ENCODE data around the gene OST4.
"Not testable (repeated sequence)": the region's sequence is repeated elsewhere in the genome, so short reads cannot be mapped to it uniquely, and the experiment has no call there.

OST4 gene

DNA sequence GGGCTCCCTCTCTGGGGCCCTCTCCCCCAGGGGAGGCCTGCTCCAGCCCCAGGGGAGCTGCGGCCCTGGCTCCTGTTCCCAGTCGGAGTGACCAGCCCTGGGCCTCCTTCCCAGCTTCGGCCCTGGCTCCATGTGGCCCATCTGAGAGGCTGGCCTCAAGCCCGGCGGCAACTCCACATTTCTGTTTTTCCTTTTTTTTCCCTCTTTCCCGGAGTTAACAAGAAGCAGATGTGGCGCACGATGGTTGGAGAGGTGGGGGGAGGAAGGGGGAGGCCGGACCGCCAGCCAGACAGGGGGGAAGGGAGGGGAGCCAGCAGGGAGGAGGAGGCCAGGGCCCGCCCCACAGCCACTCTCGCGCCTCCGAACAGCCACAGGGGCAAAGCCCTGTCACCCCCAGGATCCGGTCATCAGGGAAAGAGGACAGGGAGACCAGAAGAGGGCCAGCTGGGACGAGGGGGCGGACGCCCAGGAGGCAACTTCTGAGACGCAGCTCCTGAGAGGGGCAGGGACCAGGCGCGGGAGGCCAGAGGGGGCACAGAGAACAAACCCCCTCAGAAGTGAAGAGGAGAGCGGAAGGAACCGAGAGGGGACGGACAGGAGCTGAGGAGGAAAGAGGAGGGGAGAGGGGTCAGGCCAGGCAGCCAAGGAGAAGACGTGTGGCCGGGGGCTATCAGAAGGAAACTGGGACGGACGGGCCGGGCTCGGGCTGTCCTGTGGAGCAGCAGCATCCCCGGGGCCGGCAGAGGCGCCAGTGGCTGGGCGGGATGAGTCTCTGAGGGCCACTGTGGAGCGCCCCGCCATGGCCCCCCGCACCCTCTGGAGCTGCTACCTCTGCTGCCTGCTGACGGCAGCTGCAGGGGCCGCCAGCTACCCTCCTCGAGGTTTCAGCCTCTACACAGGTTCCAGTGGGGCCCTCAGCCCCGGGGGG is 7.1 kb upstream of the OST4 start, which contains the start of gene EMILIN1:
TSS of gene EMILIN1 (plus strand) at position 349 of the 928 bp plus-strand sequence. CDS start at position 800, 451 bp downstream.
- DNase-seq (ENCODE audit: low read depth), result no peak

DNA sequence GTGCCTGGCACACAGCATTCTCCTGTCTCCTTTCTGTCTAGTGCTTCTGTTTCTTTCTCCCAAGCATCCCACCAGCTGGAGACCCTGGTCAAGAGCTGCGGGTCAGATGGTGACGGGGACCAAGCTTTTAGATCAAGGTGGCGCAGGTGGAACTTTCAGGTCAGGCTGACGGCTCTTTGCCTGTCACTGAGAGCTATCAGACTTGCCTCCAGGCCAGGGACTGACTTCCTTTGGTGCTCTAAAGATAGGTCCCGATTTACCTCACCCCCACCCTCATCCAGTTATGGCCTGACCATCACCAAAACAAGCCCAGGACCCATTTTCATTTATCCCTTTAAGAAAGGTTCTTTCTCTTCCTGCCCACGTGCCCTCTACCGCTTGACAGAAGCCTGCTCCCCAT is 5.8 kb upstream of the OST4 start:
- DNase-seq (ENCODE audit: low read depth), result no peak

DNA sequence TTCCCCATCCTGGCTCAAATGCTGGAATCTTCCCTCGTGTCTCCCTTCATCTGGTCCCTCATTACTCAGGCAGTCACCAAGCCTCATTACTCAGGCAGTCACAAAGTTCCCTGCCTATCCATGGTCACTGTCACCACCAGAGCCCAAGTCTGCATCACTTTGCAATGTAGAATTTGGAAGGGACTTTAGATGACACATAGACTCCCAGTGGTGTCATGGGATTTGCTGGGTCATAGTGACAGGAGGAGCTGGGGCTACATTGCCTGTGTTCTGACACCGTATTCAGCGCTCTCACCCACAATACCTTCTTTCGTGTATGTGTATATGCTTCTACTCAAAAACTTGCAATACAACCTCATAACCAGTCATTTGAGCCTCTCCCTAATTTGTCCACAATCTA is 4.9 kb upstream of the OST4 start:
- DNase-seq (ENCODE audit: low read depth), result no peak

DNA sequence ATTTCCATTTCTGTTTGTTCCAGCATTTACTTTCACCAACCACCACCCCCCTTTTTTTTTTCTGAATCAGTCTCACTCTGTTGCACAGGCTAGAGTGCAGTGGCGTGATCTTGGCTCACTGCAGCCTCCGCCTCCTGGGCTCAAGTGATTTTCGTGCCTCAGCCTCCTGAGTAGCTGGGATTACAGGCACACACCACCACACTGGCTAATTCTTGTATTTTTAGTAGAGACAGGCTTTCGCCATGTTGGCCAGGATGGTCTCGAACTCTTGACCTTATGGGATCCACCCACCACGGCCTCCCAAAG is 4.1 kb upstream of the OST4 start:
- DNase-seq (ENCODE audit: low read depth), result not testable (repeated sequence)

DNA sequence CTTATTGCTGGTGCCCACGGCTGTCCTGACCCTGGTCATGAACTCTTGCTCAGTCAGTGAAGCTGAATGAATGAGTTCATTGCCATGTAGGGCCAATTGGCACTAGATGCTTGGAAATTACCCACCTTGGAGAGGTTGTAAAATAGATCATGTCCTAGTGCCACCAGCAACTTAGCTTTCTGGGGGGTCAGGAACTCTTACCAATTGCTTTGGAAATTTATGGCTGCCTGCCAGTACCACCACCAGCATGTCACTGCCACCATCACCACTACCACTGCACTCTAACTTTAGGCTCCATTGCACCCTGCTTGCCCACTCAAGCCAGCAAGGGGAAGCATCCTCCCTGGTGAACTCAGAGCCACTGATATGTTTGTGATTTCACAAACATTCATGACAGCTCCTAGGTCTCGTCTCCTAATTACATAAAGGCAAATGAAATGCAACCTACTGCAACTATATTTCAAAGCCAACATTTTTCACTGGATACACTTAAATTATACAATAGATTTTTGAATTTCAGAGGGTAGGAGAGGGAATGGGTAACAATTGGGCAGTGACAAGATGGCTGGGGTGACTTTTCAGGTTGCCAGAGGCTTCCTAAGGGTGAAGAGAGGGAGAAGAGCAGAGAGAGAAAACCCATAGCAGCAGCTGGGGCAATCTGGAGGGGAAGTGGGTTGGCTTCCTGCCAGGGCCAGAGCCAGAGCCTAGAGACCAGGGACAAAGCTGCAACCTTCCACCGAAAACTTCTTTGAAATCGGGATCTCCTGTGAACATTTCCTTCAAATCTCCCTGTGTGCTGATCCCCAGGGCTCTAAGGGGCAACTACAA is 3.5 kb upstream of the OST4 start:
- no peak for DNase-seq (ENCODE audit: low read depth)

DNA sequence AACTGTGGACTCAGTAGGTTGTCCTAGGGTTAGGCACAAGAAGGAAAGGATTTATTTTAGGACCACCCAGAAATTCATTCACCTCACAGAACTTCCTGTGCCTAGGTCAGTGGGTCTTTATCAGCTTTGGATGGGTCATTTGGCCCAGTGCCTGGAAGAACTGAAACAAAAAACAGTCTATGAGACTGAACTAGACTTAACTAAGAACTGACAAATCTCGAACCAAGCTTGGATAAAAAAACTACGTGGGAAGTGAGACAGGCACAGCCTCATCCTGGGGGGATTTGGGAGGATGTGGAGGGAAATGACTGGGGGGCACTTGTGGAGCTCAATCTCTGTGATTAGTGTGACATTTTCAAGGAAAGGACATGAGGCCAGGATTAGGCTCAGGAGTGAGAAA is 2.3 kb upstream of the OST4 start:
- no peak for DNase-seq (ENCODE audit: low read depth)

DNA sequence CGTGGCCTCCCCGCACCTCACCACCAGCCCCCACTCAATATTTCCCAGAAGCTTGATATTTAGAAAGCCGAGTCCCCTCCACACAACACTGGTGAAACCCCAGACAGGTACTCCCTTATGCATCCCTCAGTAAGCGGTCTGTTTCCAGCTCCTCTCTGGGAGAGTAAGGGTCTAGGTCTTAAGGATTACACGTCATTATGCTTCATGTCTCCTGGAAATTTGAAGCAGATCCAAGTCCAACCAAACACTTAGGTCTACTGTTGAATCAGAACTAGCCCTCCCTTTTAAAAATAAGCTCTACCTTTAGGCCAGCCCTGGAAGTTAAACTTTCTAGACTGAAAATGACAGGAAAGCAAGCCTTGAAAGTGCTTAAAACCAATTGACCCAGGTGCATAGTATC is 1.5 kb upstream of the OST4 start:
- no peak for DNase-seq (ENCODE audit: low read depth)

DNA sequence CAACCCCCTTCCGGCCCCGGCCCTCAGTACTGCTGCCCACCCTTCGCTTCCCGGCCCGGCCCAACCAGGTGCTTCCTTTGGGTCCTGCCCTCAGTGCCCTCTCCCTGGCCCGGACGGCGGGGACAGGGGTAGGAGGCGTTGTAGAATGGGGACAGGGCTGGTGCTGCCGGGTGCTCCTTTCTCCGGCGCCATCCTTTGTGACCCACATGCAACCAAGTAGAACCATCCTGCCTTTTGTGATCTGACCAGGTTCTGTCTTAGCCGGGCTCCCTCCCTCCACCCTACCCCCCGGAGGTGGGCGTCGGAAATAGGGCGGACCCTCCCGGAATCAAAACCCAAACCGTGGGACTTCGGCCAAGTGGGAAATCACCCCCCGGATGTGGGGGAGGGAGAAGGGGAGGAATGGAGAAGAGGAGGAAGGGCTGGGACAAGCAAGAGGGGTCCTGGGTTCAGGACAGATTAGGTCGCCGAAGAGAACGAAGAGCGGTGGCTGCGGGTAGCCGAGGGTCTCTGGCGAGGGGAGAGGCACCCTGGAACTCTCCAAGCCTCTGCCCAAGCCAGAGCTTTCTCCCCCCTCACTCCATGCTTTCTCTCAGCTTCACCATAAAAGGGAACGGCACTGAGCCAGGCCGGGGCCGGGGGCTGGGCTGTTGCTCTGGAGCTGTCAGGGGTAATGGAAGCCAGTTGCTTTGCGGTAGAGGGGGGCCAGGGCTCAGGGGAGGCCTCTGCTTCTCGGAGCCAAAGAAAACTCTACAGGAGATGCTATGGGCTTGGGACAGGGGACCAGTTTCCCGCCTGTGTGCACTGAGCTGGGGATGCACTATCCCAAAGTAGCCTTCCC is 756 bp upstream of the OST4 start:
- DNase-seq (ENCODE audit: low read depth), result no peak

DNA sequence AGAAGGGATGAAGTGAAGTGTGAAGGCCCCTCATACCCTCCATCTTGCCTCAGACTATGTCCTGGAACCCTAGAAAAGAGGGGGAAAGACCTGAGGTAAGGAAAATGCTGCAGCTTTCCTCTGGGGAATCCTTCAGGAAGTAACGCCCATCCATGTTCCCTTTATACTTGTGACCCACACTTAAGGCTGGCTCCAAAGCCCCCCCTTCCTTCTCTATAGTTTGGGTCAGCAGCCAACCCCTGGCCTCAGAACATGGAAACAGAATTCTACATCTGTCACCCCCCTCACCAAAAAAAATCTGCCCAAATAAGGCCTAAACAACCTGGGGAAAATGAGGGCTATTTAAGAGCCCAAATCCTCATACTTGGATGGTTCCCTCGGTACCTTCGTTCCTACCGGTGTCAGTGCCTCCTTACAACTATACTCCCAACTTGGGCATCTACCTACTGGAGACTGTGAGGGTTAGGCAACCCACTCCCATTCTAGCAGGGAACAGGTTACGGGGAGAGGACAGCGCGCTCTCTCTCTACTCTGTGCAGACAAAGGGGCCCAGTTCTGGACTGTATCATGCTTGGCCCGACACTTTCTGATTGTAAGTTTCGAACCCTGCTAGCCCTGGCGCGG is 689 bp downstream of the OST4 start:
- DNase-seq (ENCODE audit: low read depth), result no peak

DNA sequence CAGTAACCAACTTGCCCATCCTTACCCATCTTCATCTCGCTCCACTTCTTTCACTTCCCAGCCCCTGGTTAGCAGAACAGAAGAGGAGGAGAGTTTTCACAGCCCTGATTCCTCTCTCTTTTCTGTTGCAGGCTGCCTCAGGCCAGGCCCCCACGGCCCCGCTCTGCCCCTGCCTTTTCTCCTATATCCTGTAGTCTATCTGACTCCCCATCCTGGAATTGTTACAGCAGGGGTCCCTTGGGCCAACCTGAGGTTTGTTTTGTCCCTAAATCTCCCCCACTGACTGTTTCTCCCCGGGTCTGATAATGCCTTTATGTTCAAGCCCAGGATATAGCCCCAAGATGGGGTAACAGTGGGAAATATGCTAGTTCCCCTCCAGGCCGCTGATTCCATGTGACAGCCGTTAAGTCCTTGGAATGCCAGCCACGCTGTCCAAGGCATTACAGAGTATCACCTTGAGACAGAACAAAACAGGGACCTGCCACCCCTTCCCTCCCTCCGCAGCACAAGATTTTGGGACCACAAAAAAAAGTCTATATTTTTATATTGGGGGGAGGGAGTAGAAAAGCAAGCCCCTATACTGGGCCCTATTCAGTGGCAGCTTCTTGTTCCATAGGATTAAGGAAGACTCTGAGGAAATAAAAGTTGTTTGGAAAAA is 1.4 kb downstream of the OST4 start:
- DNase-seq (ENCODE audit: low read depth), result no peak

DNA sequence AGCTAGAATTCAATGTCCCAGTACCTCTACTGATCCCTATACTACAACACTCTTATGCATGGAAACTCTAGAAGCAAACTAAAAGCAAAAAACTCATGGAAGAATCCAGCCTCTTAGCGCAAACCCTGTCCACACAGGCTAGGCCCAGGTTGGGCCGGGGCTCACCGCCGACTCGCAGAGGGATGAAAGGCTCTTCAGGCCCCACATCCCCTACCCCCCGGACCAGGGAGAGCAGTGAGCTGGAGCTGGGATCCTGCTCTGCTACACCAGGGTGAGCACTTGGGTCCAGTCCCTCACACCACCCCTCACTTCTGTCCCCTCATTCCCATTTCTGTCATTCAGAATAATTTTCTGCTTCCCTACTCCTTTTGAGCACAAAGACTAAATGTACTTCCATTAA is 2.0 kb downstream of the OST4 start:
- no peak for DNase-seq (ENCODE audit: low read depth)

DNA sequence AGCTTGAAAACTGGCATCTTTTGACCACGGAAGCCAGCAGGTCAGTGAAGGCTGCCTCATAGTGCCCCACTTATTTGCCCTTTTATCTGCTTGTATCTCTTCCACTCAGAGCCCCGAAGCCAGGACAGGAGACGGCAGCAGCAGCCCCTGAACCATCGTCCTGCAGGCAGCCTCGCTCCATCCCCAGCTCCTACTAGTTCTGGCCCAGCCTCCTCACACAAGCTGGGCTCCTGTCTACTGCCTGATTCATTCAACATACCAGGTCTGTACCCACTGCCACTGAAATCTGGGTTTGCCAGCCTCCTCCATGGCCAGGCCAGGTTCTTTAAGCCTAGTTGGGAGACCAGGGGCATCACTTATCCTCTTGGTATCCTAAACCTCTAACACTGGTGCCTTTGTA is 4.1 kb downstream of the OST4 start:
- no peak for DNase-seq (ENCODE audit: low read depth)

DNA sequence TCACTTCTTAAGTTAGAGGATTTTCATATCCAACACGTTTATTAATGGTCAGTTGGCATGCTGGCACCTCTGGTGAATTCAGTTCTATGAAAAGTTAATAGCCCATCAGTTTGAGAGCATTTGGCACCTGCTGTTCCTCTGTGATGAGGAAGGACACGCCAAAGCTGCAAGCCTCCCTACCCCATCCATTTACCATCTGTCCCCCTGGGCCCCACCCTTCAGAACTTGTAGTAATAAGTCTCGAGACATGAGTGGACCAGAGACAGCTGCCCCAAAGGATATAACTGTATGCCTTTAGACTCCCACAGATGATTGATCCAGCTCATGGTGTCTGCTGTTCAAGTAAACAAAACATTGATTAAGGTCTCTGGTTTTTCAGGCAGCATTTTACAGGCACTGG is 6.3 kb downstream of the OST4 start:
- no peak for DNase-seq (ENCODE audit: low read depth)

DNA sequence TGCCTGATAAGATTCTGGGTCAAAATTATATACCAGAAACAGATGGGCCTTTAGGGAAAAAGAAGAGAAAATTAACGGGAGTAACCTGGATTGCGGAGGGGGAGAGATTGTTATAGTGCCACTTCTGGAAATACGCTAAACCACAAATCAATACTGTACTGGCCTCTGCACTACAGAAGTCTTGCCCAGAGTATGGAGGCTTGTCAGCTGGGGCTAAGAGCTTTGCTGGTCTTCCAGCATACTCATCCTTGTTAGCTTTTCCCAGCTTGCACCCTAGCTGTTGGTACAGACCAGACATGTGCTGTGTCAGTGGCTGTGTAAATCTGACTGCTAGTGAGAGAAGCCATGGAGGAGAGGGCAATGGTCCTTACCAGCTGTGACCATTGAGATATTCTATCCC is 11.1 kb downstream of the OST4 start:
- DNase-seq (ENCODE audit: low read depth), result no peak

DNA sequence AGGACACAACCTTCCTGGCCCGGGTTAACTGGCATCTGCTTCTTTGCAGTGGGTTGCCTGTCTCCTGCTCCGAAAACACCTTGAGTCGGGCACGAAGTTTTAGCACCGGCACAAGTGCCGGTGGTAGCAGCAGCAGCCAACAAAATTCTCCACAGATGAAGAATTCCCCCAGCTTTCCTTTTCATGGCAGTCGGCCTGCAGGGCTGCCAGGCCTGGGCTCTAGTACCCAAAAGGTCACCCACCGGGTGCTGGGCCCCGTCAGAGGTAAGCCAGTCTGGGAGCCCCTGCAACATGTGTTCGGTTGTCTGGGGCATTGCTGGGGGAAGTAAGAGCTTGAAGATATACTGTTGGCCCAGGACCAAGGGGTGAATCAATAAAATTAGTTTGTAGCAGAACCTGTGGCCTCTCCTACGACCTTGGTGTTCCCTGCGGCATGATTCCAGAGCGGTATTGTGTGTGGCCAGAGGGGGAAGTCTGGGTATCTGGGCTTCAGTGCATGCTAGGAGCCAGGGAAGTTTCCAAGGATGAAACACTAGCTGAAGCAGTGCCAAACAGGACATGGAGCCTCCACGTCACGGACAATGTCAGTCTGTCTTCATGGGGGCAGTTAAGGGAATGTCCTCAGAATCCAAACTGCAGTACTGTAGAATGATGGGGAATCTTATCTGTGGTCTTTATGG is 12.2 kb downstream of the OST4 start:
- DNase-seq (ENCODE audit: low read depth), result no peak

DNA sequence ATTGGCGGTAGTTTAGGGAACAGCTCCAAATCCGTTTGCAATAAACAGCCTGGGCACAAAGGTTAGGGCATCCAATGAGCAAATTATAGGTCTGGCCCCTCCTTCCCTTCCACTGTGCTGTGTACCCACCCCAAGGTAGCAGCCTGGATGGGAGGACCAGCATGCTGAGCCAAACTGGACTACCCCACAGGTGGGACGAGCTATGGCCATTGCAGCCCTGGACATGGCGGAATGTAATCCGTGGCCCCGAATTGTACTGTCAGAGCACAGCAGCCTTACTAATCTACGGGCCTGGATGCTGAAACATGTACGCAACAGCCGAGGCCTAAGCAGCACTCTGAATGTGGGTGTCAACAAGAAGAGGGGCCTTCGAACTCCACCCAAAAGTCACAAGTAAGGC is 13.2 kb downstream of the OST4 start:
- no peak for DNase-seq (ENCODE audit: low read depth)

DNA sequence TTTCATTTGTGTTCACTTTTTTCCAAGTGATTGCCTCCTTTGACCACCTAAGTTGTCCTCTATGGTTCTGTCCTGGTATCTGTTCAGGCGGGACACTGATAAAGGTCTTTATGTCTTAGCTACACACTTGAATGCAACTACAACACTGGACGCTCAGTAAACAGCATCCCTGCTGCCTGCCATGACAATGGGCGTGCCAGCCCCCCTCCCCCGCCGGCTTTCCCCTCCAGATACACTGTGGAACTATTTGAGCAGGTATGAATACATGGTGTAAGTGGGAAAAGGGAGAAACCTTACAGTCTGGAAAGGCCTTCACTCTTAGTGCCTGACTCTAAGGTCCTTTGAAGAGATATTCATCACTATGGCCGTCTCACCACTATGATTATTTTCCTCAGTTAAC is 14.3 kb downstream of the OST4 start:
- DNase-seq (ENCODE audit: low read depth), result no peak

DNA sequence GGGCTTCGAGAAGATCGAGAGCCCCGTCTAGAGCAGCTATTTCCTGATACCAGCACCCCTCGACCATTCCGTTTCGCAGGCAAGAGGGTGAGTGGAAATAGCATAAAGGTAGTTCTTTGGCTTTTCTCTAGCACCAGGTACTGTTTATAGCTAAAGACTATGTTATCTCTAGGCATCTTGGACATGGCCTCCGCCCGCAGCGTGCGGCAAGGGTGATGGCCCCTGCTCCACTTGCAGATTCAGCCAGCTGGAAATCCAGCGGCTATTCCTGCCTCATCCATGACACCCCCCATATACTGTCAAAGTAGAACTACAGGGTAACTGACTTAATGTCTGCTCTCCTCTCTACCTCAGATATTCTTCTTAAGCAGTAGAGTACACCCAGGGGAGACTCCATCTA is 16.7 kb downstream of the OST4 start:
- no peak for DNase-seq (ENCODE audit: low read depth)

DNA sequence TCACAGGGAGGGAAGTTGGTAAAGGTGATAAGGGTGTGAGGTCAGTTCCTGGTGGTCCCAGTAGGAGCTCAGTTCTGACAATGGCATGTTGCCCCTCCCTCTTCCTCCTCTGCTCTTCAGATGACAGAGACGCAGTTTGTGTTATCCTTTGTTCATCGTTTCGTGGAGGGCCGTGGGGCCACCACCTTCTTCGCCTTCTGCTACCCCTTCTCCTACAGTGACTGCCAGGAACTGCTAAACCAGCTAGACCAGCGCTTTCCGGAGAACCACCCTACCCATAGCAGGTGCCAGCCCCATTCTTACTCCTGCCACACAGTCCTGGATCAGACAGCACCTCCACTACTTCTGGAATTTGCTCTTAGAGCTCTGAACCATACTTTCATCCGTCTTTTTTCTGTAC is 17.7 kb downstream of the OST4 start:
- DNase-seq (ENCODE audit: low read depth), result no peak

DNA sequence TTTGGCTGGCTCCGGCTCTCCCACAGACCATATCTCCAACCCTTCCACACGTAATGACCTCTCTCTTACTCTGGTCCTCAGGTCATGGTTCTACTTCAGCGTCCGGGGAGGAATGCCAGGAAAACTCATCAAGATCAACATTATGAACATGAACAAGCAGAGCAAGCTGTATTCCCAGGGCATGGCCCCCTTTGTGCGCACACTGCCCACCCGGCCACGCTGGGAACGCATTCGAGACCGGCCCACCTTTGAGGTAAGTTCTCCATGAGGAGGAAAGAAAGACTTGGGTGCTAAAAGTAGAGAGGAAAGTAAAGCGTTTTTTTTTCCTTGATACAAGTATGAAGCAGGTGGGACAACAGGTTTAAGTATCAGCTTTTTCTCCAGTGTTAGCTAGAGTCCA is 18.1 kb downstream of the OST4 start:
- DNase-seq (ENCODE audit: low read depth), result no peak
